ENCODE measurements around the gene SREBF1. TPM values are rescaled to one million over a fixed set of nuclear protein-coding genes. Genes with fewer than 3 reads are reported as not detected.

SREBF1 gene
- total and polyA plus RNA-seq, 5 donors from 2014 or later: 4.5 to 141 (median 6.5) TPM

- Histone ChIP-seq H3K36me3 (ENCODE audit: control insufficient read depth, insufficient read depth, low read length) (no peaks in the 10 kb centered on the region), H3K4me3 (ENCODE audit: low read depth, low read length) (no peak overlapping the region), H3K9me3 (ENCODE audit: control insufficient read depth in 2 of 2, low read length in 2 of 2) (no peaks in the 10 kb centered on the region), H3K4me1 (ENCODE audit: control insufficient read depth, insufficient read depth, low read length, poor library complexity, severe bottlenecking) (peaks cover 30% of the 10 kb centered on the region), H3K27me3 (ENCODE audit: control insufficient read depth, insufficient read depth, low read length) (no peaks in the 10 kb centered on the region), H3K27ac (ENCODE audit: insufficient read depth, low read length, poor library complexity, severe bottlenecking) (no peak overlapping the region)
- peak in 1 of 3 donors; percentile 41 for DNase-seq
- H3K27me3 Mint-ChIP-seq: peaks cover 17% of the 10 kb centered on the region
- peak overlapping the region in 1 of 3 donors; percentile 88 for H3K27ac Mint-ChIP-seq
- no peaks in the 10 kb centered on the region for H3K36me3 Mint-ChIP-seq
- peak in 1 of 2 donors; percentile 23 for ATAC-seq (ENCODE audit: low read depth in 2 of 2)
- peaks cover 0 to 1% (median 0%) of the 10 kb centered on the region in 7 donors for H3K9me3 Mint-ChIP-seq
- peak overlapping the region in 3 of 4 donors; percentile 70 to 85 (median 84) for H3K4me3 Mint-ChIP-seq
- peaks cover 0 to 27% (median 10%) of the 10 kb centered on the region in 4 donors for H3K4me1 Mint-ChIP-seq
These were observed 52.0 kb downstream of the SREBF1 start for GRCh38 chr17:17784657-17785267.

- Histone ChIP-seq H3K36me3 (ENCODE audit: control insufficient read depth, insufficient read depth, low read length) (no peaks in the 10 kb centered on the region), H3K9me3 (ENCODE audit: control insufficient read depth in 2 of 2, low read length in 2 of 2) (no peaks in the 10 kb centered on the region), H3K4me1 (ENCODE audit: control insufficient read depth, insufficient read depth, low read length, poor library complexity, severe bottlenecking) (peaks cover 30% of the 10 kb centered on the region), H3K4me3 (ENCODE audit: low read depth, low read length) (peak overlapping the region; percentile 48), H3K27me3 (ENCODE audit: control insufficient read depth, insufficient read depth, low read length) (no peaks in the 10 kb centered on the region), H3K27ac (ENCODE audit: insufficient read depth, low read length, poor library complexity, severe bottlenecking) (no peak overlapping the region)
- H3K27ac Mint-ChIP-seq: peak overlapping the region in 1 of 3 donors; percentile 69
- H3K36me3 Mint-ChIP-seq: no peaks in the 10 kb centered on the region
- DNase-seq (peak in 1 of 3 donors; percentile 28), ATAC-seq (ENCODE audit: low read depth in 2 of 2) (no peak)
- peaks cover 17% of the 10 kb centered on the region for H3K27me3 Mint-ChIP-seq
- H3K9me3 Mint-ChIP-seq: peaks cover 0 to 1% (median 0%) of the 10 kb centered on the region in 7 donors
- peaks cover 0 to 27% (median 9%) of the 10 kb centered on the region in 4 donors for H3K4me1 Mint-ChIP-seq
- peak overlapping the region; percentile 71 to 92 (median 88) for H3K4me3 Mint-ChIP-seq
These were observed 52.7 kb downstream of the SREBF1 start for GRCh38 chr17:17783825-17784656.

- Histone ChIP-seq H3K4me3 (ENCODE audit: low read depth, low read length) (peak overlapping the region; percentile 48), H3K27ac (ENCODE audit: insufficient read depth, low read length, poor library complexity, severe bottlenecking) (no peak overlapping the region), H3K4me1 (ENCODE audit: control insufficient read depth, insufficient read depth, low read length, poor library complexity, severe bottlenecking) (peaks cover 30% of the 10 kb centered on the region), H3K9me3 (ENCODE audit: control insufficient read depth in 2 of 2, low read length in 2 of 2) (no peaks in the 10 kb centered on the region), H3K36me3 (ENCODE audit: control insufficient read depth, insufficient read depth, low read length) (no peaks in the 10 kb centered on the region), H3K27me3 (ENCODE audit: control insufficient read depth, insufficient read depth, low read length) (no peaks in the 10 kb centered on the region)
- H3K36me3 Mint-ChIP-seq: no peaks in the 10 kb centered on the region
- H3K4me1 Mint-ChIP-seq: peaks cover 0 to 27% (median 9%) of the 10 kb centered on the region in 4 donors
- ATAC-seq (ENCODE audit: low read depth in 2 of 2) (peak; percentile 52 to 57), DNase-seq (peak; percentile 35 to 77 (median 55))
- peaks cover 17% of the 10 kb centered on the region for H3K27me3 Mint-ChIP-seq
- peaks cover 0 to 1% (median 0%) of the 10 kb centered on the region in 7 donors for H3K9me3 Mint-ChIP-seq
- peak overlapping the region; percentile 71 to 91 (median 82) for H3K4me3 Mint-ChIP-seq
- no peak overlapping the region for H3K27ac Mint-ChIP-seq
These were observed 53.5 kb downstream of the SREBF1 start for GRCh38 chr17:17783116-17783824.

- DNase-seq (no peak), ATAC-seq (ENCODE audit: low read depth in 2 of 2) (peak in 1 of 2 donors; percentile 1)
- no peaks in the 10 kb centered on the region for H3K36me3 ChIP-seq (ENCODE audit: control insufficient read depth, insufficient read depth, low read length)
- H3K27me3 ChIP-seq (ENCODE audit: control insufficient read depth, insufficient read depth, low read length): no peaks in the 10 kb centered on the region
- H3K27me3 Mint-ChIP-seq: peaks cover 17% of the 10 kb centered on the region
- no peaks in the 10 kb centered on the region for H3K36me3 Mint-ChIP-seq
- peak overlapping the region; percentile 69 to 83 (median 76) for H3K4me3 Mint-ChIP-seq
- H3K9me3 Mint-ChIP-seq: peaks cover 0 to 1% (median 0%) of the 10 kb centered on the region in 7 donors
- H3K4me3 ChIP-seq (ENCODE audit: low read depth, low read length): no peak overlapping the region
- no peak overlapping the region for H3K27ac ChIP-seq (ENCODE audit: insufficient read depth, low read length, poor library complexity, severe bottlenecking)
- H3K4me1 Mint-ChIP-seq: peaks cover 0 to 27% (median 9%) of the 10 kb centered on the region in 4 donors
- no peak overlapping the region for H3K27ac Mint-ChIP-seq
- peaks cover 30% of the 10 kb centered on the region for H3K4me1 ChIP-seq (ENCODE audit: control insufficient read depth, insufficient read depth, low read length, poor library complexity, severe bottlenecking)
- no peaks in the 10 kb centered on the region for H3K9me3 ChIP-seq (ENCODE audit: control insufficient read depth in 2 of 2, low read length in 2 of 2)
These were observed 54.2 kb downstream of the SREBF1 start for GRCh38 chr17:17782523-17783115.

- peak in 1 of 3 donors; percentile 22 for DNase-seq
- Histone ChIP-seq H3K36me3 (ENCODE audit: control insufficient read depth, insufficient read depth, low read length) (no peaks in the 10 kb centered on the region), H3K27ac (ENCODE audit: insufficient read depth, low read length, poor library complexity, severe bottlenecking) (no peak overlapping the region), H3K27me3 (ENCODE audit: control insufficient read depth, insufficient read depth, low read length) (no peaks in the 10 kb centered on the region), H3K9me3 (ENCODE audit: control insufficient read depth in 2 of 2, low read length in 2 of 2) (no peaks in the 10 kb centered on the region), H3K4me1 (ENCODE audit: control insufficient read depth, insufficient read depth, low read length, poor library complexity, severe bottlenecking) (peaks cover 30% of the 10 kb centered on the region), H3K4me3 (ENCODE audit: low read depth, low read length) (no peak overlapping the region)
- H3K9me3 Mint-ChIP-seq: peaks cover 0 to 1% (median 0%) of the 10 kb centered on the region in 7 donors
- no peaks in the 10 kb centered on the region for H3K36me3 Mint-ChIP-seq
- no peak overlapping the region for H3K27ac Mint-ChIP-seq
- peaks cover 0 to 27% (median 10%) of the 10 kb centered on the region in 4 donors for H3K4me1 Mint-ChIP-seq
- H3K27me3 Mint-ChIP-seq: peaks cover 17% of the 10 kb centered on the region
- ATAC-seq (ENCODE audit: low read depth in 2 of 2): peak in 1 of 2 donors; percentile 12
- H3K4me3 Mint-ChIP-seq: peak overlapping the region in 3 of 4 donors; percentile 67 to 74 (median 68)
These were observed 54.9 kb downstream of the SREBF1 start for GRCh38 chr17:17781591-17782496.

GRCh38 chr17:17780922-17781590 lies 55.7 kb downstream of the SREBF1 start:
- peak overlapping the region; percentile 61 to 91 (median 72) for H3K4me3 Mint-ChIP-seq
- Histone ChIP-seq H3K36me3 (ENCODE audit: control insufficient read depth, insufficient read depth, low read length) (no peaks in the 10 kb centered on the region), H3K27ac (ENCODE audit: insufficient read depth, low read length, poor library complexity, severe bottlenecking) (no peak overlapping the region), H3K9me3 (ENCODE audit: control insufficient read depth in 2 of 2, low read length in 2 of 2) (no peaks in the 10 kb centered on the region), H3K4me1 (ENCODE audit: control insufficient read depth, insufficient read depth, low read length, poor library complexity, severe bottlenecking) (peaks cover 30% of the 10 kb centered on the region), H3K27me3 (ENCODE audit: control insufficient read depth, insufficient read depth, low read length) (no peaks in the 10 kb centered on the region), H3K4me3 (ENCODE audit: low read depth, low read length) (no peak overlapping the region)
- ATAC-seq (ENCODE audit: low read depth in 2 of 2) (no peak), DNase-seq (no peak)
- H3K4me1 Mint-ChIP-seq: peaks cover 0 to 24% (median 9%) of the 10 kb centered on the region in 4 donors
- H3K27ac Mint-ChIP-seq: no peak overlapping the region
- no peaks in the 10 kb centered on the region for H3K36me3 Mint-ChIP-seq
- H3K9me3 Mint-ChIP-seq: peaks cover 0 to 1% (median 0%) of the 10 kb centered on the region in 7 donors
- peaks cover 17% of the 10 kb centered on the region for H3K27me3 Mint-ChIP-seq
